ENCODE results near the gene TMEM132C.
"Not testable (repeated sequence)": the region's sequence is repeated elsewhere in the genome, so short reads cannot be mapped to it uniquely, and the experiment has no call there.

TMEM132C gene

DNA sequence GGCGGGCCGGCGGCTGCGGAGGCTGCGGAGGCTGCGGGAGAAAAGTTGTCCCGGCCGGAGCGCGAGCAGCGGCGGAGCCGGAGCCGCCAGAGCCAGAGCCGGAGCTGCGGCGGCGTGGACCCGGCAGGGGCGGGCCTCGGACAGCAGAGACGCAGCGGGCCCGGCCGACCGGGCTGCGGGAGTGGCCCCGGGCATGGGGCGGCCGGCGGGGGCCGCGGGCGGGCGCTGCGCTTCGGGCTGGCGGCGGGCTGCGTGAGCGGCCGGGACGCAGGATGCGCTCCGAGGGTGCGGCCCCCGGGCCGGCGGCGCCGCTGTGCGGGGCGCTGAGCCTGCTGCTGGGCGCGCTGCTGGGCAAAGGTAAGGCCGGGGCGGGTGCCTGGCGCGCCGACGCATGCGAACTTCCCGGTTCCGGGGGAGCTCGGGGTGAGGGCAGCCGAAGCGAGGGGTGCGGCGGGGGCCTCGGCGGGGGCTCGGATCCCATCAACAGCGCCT is at the start of gene TMEM132C:
TMEM132C (plus strand) TSS at position 40 of the 492 bp plus-strand sequence; CDS start at position 273, 233 bp downstream.
- no peak for DNase-seq

DNA sequence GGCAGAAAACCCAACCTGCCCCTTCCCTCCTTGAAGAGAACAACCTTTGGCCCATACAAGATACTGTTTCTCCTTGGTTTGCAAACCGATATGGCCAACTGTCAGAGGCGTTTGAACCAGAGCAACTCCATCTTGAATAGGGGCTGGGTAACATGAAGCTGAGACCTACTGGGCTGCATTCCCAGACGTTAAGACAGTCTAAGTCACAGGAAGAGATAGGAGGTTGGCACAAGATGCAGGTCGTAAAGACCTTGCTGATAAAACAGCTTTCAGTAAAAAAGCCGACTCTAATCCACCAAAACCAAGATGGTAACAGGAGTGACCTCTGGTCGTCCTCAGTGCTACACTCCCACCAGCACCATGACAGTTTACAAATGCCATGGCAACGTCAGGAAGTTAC is 42.7 kb upstream of the TMEM132C start:
- no peak for DNase-seq

DNA sequence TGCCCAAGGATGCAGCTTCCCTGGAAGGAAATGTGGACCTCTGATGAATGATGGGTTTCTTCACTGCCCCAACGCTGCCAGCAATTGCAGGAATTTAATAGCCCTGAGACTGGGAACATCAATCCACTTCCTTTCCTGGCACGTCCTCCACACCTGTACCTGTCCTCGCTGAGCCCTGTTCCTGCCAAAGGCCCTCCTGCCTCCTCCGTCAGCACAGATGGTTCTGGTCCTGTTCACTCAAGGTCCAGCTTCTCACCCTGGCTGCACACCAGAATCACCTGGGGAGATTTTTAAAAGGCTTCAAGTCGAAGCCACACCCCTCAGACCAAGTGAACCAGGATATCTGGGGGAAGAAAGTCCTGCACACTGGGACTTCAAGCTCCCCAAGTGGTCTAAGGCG is 38.4 kb upstream of the TMEM132C start:
- no peak for DNase-seq

DNA sequence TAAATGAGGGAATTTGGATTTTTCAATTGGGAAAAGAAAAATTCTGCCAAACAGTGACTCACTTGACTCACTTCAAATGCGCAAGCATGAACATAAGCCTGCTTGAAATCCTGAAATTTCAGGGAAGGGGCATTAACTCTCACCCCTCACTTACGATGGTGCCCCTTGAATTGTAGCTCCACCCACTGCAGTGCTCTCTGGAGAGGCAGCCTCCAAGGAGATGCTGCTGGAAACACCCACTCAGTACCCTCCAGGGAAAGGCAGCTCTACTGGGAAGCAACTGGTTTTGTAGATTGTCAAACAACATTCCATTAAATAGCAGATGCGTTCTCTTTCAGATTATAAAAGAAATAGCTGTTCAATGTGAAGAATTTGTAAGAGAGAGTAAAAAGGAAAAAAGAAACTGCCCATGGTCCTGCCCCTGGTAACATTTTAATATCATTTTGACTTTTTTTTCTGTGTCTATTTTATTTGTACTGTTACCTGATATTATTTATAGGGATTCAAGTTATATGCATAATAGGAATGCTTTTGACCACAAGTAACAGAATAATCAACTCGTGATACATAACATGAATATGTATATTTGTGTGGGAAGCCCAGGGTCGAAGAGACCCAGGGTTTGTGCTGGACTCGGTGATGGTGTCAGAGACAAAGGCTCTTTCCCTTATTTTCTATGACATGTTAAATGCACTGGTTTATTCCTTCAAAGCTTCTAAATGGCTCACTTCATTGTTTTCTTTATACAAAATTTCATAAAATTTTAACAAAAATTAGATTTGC is 31.1 kb upstream of the TMEM132C start:
- no peak for DNase-seq

DNA sequence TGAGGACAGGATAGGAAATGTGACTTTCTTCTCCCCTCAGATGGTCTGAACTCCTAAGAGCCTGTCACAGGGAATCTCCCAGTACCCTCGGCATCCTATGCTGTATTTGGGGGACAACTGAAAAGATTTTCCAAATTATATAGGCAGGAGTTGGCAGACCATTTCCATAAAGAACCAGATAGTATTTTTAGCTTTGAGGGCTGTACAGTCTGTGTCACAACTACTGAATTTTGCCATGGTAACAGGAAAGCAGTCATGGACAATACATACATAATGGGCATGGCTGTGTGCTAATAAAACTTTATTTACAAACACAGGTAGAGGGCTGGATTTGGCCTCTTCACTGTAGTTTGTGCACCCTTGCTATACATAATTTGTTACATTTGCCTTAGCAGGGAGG is 30.4 kb upstream of the TMEM132C start:
- DNase-seq, result no peak

DNA sequence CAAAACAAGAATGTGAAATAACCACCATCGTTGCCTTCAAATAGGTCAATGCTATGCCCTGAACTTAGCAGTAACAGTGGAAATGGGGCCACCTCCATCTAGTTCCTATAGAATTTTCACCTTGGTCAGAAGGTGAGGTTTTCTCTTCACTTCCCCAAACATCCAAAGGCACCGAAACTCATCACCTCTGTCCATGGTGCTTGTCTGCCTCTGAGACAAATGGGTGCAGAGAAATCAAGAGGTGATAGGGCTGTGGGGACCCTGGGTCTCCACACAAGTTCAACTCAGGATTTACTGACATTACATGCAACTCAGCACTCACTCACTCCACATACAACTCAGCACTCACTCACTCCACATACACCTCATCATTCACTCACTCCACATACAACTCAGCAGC is 26.2 kb upstream of the TMEM132C start:
- no peak for DNase-seq

DNA sequence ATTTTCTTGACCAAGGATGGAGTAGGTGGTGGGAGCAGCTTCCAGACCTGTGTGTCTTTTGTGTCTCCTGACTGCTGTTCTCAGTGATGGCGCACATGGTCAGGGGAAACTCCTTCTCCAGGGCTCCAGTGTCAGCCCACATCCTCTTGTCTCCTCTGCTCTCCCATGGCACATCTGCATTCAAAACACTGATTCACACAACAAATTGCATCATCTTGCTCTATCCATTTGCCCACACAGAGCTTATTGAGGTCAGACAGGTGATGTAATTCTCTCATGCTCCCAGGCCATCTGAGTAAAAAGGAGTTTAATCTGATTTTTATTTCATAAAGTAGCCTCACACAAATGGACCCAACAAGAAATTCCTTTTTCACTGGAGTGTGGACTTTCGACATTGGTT is 21.8 kb upstream of the TMEM132C start:
- DNase-seq, result no peak

DNA sequence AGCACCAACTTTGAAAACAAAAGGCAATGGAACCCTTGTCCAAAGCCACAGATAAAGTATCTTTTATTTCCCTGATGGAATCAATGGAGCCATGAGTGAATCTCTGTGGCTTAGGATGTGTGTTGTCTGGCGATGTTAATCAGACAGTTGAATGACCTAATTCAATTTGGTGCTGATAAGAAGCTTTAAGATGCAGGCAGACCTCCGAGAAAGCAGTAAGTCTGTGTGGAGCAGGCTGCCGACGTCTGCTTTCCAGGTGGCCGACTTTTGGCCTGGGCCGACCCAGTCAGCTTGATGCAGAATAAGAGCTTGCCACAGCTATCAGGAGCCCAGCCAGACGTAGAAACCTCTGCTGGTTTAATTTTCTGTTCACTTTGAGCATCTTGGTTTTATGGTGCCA is 21.1 kb upstream of the TMEM132C start:
- DNase-seq, result no peak

DNA sequence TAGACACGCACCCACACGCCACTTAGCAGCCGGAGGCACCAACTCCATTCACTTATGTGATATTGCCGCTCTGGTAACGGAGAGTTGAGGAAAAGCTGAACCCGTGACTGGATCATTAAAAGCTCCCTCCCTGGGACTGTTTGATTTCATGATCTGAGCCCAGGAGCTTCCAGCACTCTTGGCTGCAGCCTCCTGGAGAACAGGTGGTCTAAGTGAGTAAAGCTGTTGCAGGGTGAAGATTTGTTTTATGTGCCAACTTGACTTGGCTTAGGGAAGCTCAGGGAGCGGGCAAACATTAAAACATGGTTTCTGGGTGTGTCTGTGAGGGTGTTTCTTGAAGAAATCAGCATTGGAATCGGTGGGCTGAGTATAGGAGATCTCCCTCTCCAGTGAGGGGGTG is 16.9 kb upstream of the TMEM132C start:
- DNase-seq, result no peak

DNA sequence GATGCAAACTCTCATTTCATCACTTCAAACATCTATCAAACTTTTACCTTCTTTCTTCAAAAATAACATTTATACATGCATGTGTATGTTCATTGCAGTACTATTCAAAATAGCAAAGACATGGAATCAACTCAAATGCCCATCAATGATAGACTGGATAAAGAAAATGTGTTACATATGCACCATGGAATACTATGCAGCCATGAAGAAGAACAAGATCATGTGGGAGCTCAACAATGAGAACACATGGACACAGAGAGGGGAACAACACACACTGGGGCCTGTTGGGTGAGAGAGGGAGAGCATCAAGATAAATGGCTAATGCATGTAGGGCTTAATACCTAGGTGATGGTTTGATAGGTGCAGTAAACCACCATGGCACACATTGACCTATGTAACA is 13.1 kb upstream of the TMEM132C start:
- DNase-seq, result not testable (repeated sequence)

DNA sequence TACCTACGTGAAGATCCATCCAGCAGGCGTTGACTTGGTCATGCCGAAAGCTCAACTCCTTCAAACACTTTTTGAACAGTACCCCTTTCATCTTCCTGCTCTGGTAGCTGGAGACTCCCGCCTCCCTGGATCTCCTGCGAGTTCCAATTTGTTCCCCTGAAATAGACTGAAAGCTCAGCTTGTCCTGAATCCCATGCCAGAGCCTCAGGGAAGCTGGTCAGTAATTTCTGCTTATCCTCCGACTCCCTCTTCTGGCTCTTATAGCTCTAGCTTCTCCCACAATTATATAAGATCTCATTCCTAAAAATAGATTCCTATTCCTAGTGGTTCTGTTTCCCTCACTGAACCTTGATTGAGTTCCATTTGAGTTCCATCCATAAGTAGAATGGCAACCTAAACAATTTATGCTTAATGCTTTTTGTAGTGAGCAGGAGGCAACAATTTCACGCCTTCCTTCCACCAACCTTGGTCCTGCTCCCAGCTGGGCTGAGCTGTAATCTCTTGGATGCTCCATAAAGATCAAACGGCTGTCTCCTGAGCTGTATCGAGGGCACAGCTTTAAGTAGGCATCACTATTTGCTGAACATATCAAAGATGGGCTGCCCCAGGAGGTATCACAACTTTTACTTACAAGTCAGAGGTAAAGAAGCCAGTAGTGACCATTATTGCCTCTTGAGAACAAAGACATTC is 8.0 kb upstream of the TMEM132C start:
- DNase-seq, result no peak

DNA sequence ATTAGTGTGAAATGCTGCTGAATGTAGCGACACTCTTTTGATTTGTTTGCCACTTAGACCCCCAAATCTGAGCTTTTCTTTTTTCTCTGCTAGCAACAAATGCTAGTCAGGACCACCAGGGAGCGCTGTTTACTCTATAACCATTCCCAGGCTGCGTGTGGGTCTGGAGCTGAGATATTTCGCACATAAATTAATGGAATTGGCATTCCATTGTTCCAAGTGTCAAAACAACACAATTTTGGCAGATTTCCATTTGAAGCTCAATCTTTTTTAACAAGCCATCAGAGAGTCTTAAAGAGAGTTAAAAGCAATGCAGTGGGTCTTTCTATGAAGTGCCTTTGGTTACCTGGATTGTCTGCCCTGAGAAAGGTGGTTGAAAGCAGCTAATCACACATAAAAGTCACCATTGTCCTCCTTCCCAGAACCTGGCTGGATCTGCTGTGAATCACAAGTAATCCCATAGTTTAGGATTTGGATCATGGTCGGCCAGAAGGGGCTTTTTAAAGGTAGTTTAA is 7.4 kb upstream of the TMEM132C start:
- peak; percentile 7 for DNase-seq

DNA sequence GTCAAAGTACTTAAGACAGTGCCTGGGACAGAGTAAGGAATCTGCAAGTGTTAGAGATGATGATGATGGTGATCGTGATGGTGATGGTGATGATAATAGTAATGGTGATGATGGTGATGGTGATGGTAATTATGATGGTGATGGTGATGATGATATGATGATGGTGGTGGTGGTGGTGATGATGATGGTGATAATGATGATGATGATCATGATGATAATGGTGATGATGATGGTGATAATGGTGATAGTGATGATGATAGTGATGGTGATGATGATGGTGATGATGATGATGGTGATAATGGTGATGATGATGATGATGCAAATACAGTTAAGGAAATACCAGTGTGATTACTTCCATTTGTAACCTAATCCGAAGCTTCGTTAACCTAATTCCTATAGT is 5.2 kb upstream of the TMEM132C start:
- DNase-seq, result no peak

DNA sequence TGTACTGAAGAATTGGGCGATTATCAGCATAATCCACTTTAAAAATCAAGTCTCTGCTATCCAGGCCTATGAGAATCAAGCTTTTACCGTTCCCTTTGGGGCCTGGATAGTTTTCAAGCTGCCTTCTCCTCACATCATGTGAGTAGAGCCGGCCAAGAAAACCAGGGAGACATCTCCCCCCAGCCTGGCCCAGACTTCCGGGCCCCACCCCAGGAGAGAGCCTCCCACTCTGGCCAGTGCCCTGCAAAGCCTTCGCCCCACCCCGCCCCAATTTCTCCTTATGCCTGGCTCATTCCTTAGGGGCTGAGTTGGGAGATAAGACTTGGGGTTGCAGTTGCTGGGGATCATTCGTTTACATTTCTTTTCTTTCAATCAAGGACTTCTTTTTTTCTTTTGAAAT is 1.4 kb upstream of the TMEM132C start:
- DNase-seq, result no peak

DNA sequence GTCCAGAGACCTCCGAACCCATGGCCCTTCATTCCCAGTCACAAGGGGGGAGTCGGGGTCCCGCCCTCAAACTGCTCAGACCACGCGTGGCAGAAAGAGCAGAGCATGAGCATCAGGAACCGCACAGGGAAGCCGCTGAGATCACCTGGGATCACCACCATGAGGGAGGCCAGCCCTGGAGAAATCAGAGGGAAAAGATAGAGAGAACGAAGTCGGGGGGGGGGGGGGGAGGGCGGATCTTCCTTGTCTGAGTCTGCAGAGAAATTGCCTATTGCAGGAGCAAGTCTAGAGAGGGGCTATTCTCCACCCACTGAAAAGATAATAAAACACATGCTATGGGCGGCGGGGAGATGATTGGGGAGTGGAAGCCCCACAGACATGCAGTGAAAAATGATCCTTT is 884 bp upstream of the TMEM132C start:
- DNase-seq, result no peak

DNA sequence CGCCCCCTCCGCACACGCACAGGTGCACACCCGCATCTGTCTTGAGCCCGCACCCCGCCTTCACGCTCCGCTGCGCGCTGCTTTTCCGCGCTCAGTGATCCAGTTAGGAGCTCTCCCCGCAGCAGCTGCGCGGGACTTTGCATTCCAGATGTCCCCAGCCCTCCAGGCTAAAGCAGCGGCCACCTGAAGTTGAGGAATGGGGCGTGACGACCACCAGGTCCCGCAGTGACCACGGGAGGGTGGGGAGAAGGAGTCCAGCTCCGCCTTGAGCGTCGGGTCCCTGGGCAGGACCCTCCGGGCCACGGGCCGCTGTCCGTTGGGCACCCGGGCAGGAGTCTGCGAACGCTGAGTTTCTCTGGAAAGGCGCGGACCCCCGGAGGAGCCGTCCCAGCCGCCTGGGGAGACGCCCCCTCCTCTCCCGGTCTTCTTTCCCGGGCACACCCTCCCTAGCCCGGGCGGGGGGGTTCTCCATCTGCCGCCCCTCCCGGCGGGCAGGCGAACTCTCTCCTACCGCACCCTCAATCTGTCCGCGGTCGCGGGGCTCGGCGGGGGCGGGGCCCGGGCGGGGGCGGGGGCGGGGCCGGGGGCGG is 334 bp upstream of the TMEM132C start:
- DNase-seq, result no peak

DNA sequence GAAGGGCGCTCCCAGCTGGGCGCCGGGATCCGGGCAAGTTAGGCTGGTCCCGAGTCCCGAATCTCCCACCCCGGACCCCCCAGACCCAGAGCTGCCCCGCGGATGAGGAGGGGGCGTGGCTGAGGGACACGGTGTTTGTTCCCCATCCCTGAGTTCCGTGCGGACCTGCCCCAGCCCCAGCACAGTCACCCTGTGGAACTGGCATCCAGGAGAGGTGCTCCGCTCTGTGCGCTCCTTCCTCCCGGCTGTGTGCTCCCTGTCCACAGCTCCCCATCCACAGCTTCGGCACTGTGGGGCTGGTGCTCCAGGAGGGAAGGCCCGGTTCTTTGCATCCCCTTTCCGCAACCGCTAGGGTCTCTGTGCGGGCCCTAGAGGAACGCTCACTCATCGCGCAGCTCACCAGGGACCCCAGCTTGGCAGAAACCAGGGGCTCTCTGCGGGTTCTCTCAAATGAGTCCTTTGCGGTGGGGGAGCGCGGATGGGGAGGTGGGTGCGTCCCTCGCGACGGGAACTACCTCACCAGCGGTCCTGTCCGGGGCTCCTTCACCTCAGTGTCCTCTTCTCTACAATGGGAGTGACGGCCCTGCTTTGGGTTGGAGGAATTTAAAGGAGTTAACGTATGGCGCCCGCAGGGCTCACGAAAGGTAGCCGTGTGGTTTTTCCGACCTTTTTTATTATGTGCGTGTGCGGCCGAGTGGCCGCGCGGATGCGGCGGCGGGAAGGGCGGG is 845 bp downstream of the TMEM132C start:
- DNase-seq, result no peak

DNA sequence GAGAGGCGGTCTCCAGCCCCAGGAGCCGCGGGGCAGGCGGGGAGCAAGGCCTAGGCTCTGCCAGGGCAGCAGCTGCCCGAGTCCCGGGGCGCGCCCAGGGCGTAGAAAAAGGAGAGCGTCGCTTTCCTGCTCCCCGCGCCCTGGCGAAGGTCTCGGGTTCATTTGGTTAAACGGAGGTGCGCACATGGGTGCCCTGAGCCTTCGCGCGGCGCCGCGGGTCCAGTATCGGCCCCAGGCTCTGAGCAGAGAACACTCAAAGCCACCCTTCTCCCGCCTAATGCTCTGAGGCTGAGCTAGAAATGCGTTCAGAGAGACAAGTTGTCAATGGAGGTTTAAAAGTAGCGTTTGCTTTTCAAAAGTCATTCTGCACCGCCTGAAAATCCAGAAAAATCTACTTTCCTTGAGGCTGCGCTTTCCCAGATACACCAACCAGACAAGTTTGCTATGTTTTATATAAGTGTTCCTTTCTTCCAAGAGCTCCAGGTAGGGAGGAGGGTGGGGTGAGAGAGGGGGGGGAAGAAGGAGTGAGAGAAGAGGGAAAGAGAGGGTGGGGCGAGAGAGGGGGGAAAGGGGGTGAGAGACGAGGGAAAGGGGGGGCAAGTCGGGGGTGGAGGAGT is 1.5 kb downstream of the TMEM132C start:
- DNase-seq, result no peak

DNA sequence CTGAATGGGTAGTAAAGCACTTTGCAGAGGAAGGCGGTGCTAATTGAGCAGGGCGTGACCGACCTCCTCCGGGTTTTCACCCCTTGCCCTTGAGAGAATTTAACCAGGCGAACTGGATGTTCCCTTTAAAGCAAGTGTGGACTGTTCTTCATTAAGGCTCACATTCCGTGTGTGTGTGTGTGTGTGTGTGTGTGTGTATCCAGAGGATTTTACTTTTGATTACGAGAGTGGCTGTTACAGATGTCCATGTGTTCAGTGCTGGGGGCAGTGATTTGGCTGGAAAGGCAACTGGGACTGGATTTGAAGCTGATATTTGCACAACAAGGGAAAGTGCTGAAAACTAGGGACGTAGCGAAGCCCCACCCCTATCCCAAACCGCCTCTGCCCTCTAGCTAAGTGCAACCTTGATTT is 2.2 kb downstream of the TMEM132C start:
- DNase-seq, result no peak

DNA sequence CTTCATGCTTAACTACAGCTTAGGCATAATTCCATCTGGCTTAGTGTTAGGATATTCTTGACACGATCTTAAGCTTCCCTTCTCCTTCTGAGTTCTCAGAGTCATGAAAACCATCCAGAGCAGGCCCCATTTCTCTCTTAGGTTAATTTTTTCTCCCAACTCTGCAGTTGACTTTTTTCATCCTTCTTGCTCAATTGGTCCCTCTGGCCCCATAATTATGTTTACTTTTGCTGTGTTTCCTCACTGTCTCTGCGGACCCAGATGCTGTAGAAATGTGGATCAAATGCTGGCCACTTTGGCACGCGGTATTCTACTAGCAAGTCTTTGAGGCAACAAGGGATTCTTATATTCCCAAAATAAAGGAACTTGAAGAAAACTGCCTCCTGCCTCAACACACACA is 9.5 kb downstream of the TMEM132C start:
- no peak for DNase-seq

DNA sequence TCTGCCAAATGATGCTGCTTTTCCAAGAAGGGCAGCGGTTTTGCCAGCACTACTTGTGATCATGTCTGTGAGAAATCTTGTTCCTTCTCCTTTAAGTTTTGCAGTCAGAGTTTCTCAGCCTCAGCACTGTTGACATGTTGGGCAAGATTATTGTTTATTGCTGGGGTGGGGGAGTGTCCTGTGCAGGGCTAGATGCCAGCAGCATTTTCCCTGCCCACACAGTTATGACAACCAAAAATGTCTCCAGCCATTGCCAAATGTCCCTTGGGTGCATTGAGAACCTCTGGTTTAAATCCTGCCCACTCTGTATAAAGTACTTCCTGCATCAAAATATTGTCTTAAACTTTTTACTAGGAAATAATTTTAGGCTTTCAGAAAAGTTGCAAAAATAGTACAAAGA is 20.0 kb downstream of the TMEM132C start:
- no peak for DNase-seq

DNA sequence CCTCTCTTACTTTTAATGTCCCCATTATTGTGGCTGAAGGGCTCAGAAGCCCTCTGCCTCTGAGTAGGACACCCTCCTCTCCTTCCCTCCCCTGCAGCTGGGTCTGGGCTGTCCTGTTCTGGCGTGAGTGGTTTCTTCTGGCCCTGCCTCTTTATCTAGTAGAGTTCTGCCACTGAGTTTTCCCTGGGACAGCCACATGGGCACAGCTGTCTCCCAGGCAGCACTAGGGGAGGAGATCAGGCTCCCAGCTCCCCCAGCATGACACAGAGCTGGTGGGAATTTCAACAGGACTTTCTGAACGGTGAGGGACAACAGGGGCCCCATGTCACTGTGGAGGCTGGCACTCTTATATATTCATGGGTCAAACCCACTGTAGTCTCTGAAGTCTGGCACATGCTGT is 21.4 kb downstream of the TMEM132C start:
- no peak for DNase-seq

DNA sequence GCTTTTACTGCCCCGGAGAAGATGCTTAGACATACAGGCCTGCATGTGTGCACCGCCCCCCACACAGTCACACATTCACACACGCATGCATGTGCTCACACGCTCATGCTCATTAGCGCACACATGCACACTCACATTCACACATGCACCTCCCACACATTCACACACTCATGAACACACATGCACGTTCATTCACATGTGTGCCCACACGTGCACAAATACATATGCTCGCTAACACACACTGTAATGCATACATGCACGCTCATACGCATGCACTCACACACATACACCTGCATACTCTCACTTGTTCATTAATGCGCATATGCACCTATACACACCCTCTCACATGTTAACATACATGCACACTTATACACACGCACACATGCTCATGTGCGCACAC is 21.9 kb downstream of the TMEM132C start:
- no peak for DNase-seq
